Activated CD4-positive, alpha-beta memory T cell treated with anti-CD3 and anti-CD28 coated beads, Interleukin-2, amount 10 ng/mL, durations not matched to agents 7 days and 5 days (primary cell): ENCODE data around the gene SPSB2. TPM values are rescaled to one million over a fixed set of nuclear protein-coding genes. Genes with fewer than 3 reads are reported as not detected.
"Not testable (repeated sequence)": the region's sequence is repeated elsewhere in the genome, so short reads cannot be mapped to it uniquely, and the experiment has no call there.

Experiments
- CTCF ChIA-PET: fragments of 350-600 bp; sonication (Branson Sonifier 250); formaldehyde crosslinking; loops from one replicate; lab custom pipeline; 2021; ENCODE audit warnings: antibody characterized with exemption, inconsistent platforms; lab: Charles Lee
- POLR2A ChIA-PET: fragments of 350-600 bp; sonication (Branson Sonifier 250); formaldehyde crosslinking; loops from one replicate; lab custom pipeline; 2021; ENCODE audit warnings: antibody characterized with exemption; lab: Charles Lee
- DNase-seq: peaks from one replicate; pipeline ENCODE4 v3.0.0-alpha.2; 2020
- H3K27ac Mint-ChIP-seq: one replicate; pipeline ENCODE4 v1.8.0; 2021; ENCODE audit warnings: mild to moderate bottlenecking, mixed read lengths
- H3K27me3 Mint-ChIP-seq: one replicate; pipeline ENCODE4 v1.8.0; 2021; ENCODE audit warnings: mixed read lengths
- H3K36me3 Mint-ChIP-seq: one replicate; pipeline ENCODE4 v1.8.0; 2021; ENCODE audit warnings: low read depth, mixed read lengths
- H3K4me1 Mint-ChIP-seq: one replicate; pipeline ENCODE4 v1.8.0; 2021; ENCODE audit warnings: mixed read lengths
- H3K4me3 Mint-ChIP-seq: one replicate; pipeline ENCODE4 v1.8.0; 2021; ENCODE audit warnings: mild to moderate bottlenecking, mixed read lengths
- H3K9me3 Mint-ChIP-seq: one replicate; pipeline ENCODE4 v1.8.0; 2021; ENCODE audit warnings: mixed read lengths
- total RNA-seq, 2 experiments: library from RNA; stranded (reverse); gene quantifications; one replicate each; pipeline ENCODE4 v1.2.3, GENCODE V29; 2021

Gene SPSB2
- total RNA-seq, 2 experiments from 2014 or later = 11.1 to 11.2 TPM

DNA sequence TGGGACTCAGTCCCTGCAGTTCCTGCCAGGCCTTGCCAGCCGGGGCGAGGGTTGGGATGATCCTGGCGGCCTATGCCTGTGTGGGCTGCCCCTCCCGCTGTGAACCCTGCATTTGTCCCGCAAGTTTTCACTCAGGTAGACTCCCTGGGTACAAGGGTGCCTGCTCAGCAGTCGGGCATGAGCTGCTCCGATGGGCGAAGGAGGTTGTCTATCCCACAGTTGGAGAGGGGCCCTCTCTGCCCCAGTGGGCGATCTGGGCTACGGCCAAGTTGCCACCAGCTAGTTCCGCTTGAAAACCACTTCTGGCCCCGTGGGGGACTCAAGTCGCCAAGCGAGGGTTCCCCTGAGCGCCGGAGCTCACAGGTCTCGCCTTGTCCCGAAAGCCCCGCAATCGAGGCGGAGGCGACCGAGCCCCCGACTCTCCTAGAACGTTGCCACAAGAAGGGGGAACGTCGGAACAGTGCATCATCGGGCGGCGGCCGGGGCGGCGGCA is 6.1 kb downstream of the SPSB2 start:
- POLR2A ChIA-PET = interaction anchor here (0.7 to 11.4 kb wide), 24 partner anchors 8 to 424 kb away, joined by 3 to 312 read pairs (median 4); partner anchors contain the start of genes C12orf57, CDCA3, COPS7A and ENO2
- Mint-ChIP-seq H3K9me3 (no peaks in the 10 kb centered on the region), H3K4me3 (peak overlapping the region; percentile 97), H3K27me3 (no peaks in the 10 kb centered on the region), H3K36me3 (peaks cover 73% of the 10 kb centered on the region), H3K27ac (peak overlapping the region; percentile 95), H3K4me1 (peaks cover 47% of the 10 kb centered on the region)
- DNase-seq = no peak
- CTCF ChIA-PET = interaction anchor here (0.7 to 11.4 kb wide), 4 partner anchors 9 to 114 kb away, joined by 3 to 161 read pairs (median 4); partner anchors contain the start of genes CDCA3, MLF2 and USP5

DNA sequence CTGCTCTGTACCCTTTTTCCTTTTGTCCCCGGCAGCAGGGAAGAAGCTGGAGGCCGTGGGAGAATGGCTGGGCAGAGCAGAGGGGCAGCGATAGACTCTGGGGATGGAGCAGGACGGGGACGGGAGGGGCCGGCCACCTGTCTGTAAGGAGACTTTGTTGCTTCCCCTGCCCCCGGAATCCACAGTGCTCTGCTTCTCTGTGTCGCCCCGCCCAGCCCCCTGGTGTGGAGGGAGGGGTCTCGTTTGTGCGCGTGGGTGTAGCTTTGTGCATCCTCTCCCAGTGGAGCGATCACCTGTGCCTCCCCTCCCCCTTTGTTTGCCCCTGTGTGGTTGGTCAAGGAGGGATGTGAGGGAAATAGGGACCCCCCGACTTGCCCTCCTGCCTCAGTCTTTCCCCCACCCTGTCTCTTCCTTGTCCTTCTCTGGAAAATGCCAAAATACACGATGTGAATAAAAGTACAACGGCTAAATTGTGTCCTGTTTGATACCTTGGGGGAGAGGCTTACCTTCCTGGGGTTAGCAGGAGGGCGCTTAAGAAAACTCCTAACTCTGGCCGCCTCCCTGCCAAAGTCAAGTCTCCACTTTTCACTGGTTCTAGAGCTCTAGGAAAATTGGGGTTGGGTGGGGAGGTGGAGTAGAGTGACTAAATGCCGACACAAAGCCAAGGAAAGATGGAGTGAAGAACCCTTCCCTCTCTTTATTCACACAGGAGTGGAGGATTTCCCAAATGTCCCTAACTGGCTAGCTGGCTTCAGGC is 6.8 kb downstream of the SPSB2 start:
- no peak for DNase-seq
- H3K9me3 Mint-ChIP-seq = no peaks in the 10 kb centered on the region
- H3K36me3 Mint-ChIP-seq = peaks cover 70% of the 10 kb centered on the region
- peak overlapping the region; percentile 95 for H3K27ac Mint-ChIP-seq
- H3K4me1 Mint-ChIP-seq = peaks cover 41% of the 10 kb centered on the region
- POLR2A ChIA-PET = interaction anchor here (0.7 to 11.4 kb wide), 20 partner anchors 10 to 257 kb away, joined by 3 to 312 read pairs (median 4); partner anchors contain the start of genes C12orf57, CDCA3, COPS7A and LRRC23
- CTCF ChIA-PET = interaction anchor here (0.7 to 11.4 kb wide), 4 partner anchors 9 to 247 kb away, joined by 3 to 161 read pairs (median 4); partner anchors contain the start of genes CDCA3 and USP5
- H3K27me3 Mint-ChIP-seq = no peaks in the 10 kb centered on the region
- peak overlapping the region; percentile 97 for H3K4me3 Mint-ChIP-seq

DNA sequence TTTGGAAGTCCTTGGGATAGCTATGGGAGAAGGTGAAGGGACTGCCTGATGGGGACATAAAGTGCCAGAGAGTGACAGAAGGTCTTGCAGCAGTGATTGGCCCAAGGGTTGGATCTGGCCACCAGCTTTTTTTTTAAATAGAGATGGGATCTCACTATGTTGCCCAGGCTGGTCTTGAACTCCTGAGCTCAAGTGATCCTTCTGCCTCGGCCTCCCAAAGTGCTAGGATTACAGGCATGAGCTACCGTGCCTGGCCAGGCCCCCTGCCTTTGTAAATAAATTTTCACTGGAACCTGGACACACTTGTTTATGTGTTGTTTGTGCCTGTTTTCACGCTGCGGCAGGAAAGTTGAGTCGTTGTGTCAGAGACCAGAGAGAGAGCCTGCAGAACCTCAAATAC is 7.8 kb downstream of the SPSB2 start:
- H3K27ac Mint-ChIP-seq, DNase-seq, H3K27me3 Mint-ChIP-seq, H3K9me3 Mint-ChIP-seq, H3K4me3 Mint-ChIP-seq: not testable (repeated sequence)
- H3K36me3 Mint-ChIP-seq = peaks cover 70% of the 10 kb centered on the region
- ChIA-PET POLR2A (interaction anchor here (0.6 to 11.4 kb wide), 4 partner anchors 8 to 325 kb away, joined by 3 to 312 read pairs (median 3); partner anchors contain the start of genes CDCA3, SPSB2 and USP5), CTCF (interaction anchor here (1.1 to 11.4 kb wide), 3 partner anchors 13 to 246 kb away, joined by 3 to 161 read pairs (median 3); partner anchors contain the start of genes CDCA3 and USP5)
- peaks cover 31% of the 10 kb centered on the region for H3K4me1 Mint-ChIP-seq

DNA sequence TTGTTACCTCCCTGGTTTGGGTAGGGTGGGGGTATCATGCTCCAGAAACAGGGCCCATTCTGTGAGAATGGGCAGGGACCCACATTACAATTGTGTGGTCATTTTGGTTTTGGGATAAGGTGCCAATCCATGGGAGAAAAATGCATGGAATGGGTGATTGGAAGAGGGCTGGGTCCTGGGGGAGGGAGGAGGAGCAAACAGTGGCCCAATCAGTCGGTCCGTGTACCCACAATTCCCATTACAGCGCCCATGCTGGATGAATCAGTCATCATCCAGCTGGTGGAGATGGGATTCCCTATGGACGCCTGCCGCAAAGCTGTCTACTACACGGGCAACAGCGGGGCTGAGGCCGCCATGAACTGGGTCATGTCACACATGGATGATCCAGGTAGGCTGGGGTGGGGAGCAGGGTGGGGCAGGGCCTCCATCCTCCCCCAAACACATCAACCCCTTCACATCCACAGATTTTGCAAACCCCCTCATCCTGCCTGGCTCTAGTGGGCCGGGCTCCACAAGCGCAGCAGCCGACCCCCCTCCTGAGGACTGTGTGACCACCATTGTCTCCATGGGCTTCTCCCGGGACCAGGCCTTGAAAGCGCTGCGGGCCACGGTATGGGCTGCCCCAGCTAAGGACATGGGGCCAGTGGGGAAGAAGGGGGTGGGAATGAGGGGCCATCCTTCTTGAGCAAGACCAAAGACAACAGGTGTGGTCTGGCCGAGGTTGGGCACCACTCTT is 9.3 kb downstream of the SPSB2 start:
- H3K4me3 Mint-ChIP-seq = no peak overlapping the region
- H3K9me3 Mint-ChIP-seq = no peaks in the 10 kb centered on the region
- POLR2A ChIA-PET = interaction anchor here (1.2 to 11.4 kb wide), 2 partner anchors 9 to 12 kb away, joined by 5 to 312 read pairs; partner anchors contain the start of genes CDCA3, SPSB2 and USP5
- peaks cover 15% of the 10 kb centered on the region for H3K4me1 Mint-ChIP-seq
- no peak for DNase-seq
- no peaks in the 10 kb centered on the region for H3K27me3 Mint-ChIP-seq
- no peak overlapping the region for H3K27ac Mint-ChIP-seq
- peaks cover 64% of the 10 kb centered on the region for H3K36me3 Mint-ChIP-seq
- CTCF ChIA-PET = interaction anchor here (0.8 to 11.4 kb wide), 3 partner anchors 12 to 30 kb away, joined by 3 to 161 read pairs (median 3); partner anchors contain the start of genes CDCA3 and USP5

DNA sequence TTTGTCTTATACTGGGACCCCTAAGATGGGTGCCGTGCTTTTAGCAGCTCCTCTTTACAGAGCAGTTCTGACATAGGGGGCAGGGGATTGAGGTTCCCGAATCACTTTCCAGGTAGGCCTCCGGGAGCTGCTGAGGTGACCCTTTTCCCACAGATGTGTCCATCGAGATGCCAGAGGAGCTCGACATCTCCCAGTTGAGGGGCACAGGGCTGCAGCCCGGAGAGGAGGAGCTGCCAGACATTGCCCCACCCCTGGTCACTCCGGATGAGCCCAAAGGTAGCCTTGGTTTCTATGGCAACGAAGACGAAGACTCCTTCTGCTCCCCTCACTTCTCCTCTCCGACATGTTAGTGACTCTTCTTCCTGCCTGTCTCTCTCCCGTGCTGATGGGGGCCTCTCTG is 10.1 kb downstream of the SPSB2 start:
- H3K9me3 Mint-ChIP-seq = no peaks in the 10 kb centered on the region
- no peaks in the 10 kb centered on the region for H3K27me3 Mint-ChIP-seq
- H3K4me3 Mint-ChIP-seq = no peak overlapping the region
- H3K4me1 Mint-ChIP-seq = peaks cover 9% of the 10 kb centered on the region
- H3K36me3 Mint-ChIP-seq = peaks cover 60% of the 10 kb centered on the region
- no peak for DNase-seq
- POLR2A ChIA-PET = interaction anchor here (1.2 to 11.4 kb wide), 2 partner anchors 10 to 11 kb away, joined by 5 to 312 read pairs; partner anchors contain the start of genes CDCA3, SPSB2 and USP5
- CTCF ChIA-PET = interaction anchor here (0.6 to 11.4 kb wide), 2 partner anchors 11 to 50 kb away, joined by 3 to 161 read pairs; partner anchors contain the start of genes CDCA3 and USP5
- H3K27ac Mint-ChIP-seq = no peak overlapping the region

DNA sequence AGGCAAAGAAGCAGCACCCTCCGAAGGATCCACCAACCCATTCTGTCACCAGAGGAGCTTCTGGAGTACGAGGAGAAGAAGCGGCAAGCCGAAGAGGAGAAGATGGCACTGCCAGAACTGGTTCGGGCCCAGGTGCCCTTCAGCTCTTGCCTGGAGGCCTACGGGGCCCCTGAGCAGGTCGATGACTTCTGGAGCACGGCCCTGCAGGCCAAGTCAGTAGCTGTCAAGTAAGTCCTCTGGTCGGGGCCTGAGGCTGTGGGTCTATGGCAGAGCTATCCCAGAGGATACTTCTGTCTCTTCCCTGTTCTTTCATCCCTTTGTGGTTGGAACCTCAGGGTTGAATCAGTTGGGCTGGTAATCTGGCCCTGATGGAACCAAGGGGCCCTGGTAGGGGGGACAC is 11.7 kb downstream of the SPSB2 start:
- ChIA-PET POLR2A (interaction anchor here (1.0 to 2.3 kb wide), 2 partner anchors 9 to 30 kb away, joined by 3 to 19 read pairs; partner anchors contain the start of genes CDCA3 and USP5), CTCF (interaction anchor here (0.9 kb wide), 2 partner anchors 9 to 11 kb away, joined by 3 read pairs; partner anchors contain the start of gene USP5)
- no peaks in the 10 kb centered on the region for H3K9me3 Mint-ChIP-seq
- peaks cover under 1% of the 10 kb centered on the region for H3K4me1 Mint-ChIP-seq
- peaks cover 66% of the 10 kb centered on the region for H3K36me3 Mint-ChIP-seq
- no peak overlapping the region for H3K27ac Mint-ChIP-seq
- H3K27me3 Mint-ChIP-seq = no peaks in the 10 kb centered on the region
- no peak for DNase-seq
- H3K4me3 Mint-ChIP-seq = no peak overlapping the region

DNA sequence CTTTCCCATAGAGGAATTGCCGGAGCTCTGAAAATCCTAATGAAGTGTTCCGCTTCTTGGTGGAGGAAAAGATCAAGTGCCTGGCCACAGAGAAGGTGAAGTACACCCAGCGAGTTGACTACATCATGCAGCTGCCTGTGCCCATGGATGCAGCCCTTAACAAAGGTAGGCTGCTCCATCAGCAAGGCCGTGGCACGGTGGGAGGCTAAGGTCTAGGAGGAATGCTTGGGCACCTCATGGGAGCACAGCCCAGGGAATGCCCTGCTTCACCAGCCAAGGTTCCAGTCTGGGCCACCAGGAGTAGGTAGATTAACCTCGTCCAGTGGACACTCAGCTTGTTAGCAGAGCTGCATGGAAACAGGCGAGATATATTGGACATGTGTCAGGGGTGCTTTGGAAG is 12.2 kb downstream of the SPSB2 start:
- Mint-ChIP-seq H3K4me3 (no peak overlapping the region), H3K4me1 (no peaks in the 10 kb centered on the region), H3K27me3 (no peaks in the 10 kb centered on the region), H3K9me3 (no peaks in the 10 kb centered on the region), H3K36me3 (peaks cover 68% of the 10 kb centered on the region), H3K27ac (no peak overlapping the region)
- ChIA-PET POLR2A (interaction anchor here (1.0 to 2.3 kb wide), 2 partner anchors 9 to 31 kb away, joined by 3 to 19 read pairs; partner anchors contain the start of genes CDCA3 and USP5), CTCF (interaction anchor here (0.7 to 1.7 kb wide), 4 partner anchors 9 to 11 kb away, joined by 3 to 4 read pairs (median 3); partner anchors contain the start of gene USP5)
- no peak for DNase-seq

DNA sequence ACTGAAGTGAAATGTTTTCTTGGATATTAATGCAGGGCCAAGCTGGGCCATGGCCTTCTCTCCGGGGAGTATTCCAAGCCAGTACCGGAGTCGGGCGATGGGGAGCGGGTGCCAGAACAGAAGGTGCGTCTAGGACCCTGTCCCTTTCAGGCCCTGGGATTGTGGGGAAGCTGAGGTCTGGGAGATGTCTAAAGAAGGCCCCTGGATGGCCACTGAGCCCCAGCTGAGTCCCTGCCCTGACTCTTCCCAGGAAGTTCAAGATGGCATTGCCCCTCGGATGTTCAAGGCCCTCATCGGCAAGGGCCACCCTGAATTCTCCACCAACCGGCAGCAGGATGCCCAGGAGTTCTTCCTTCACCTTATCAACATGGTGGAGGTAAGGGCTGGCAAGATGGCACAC is 13.0 kb downstream of the SPSB2 start:
- Mint-ChIP-seq H3K36me3 (peaks cover 66% of the 10 kb centered on the region), H3K27ac (no peak overlapping the region), H3K4me1 (no peaks in the 10 kb centered on the region), H3K4me3 (no peak overlapping the region), H3K27me3 (no peaks in the 10 kb centered on the region), H3K9me3 (no peaks in the 10 kb centered on the region)
- ChIA-PET CTCF (interaction anchor here (1.7 kb wide), 1 partner anchor 12 kb away, joined by 4 read pairs; no protein-coding TSS in a partner anchor), POLR2A (interaction anchor here (2.3 kb wide), 1 partner anchor 8 kb away, joined by 19 read pairs; the partner anchor contains the start of genes CDCA3 and USP5)
- DNase-seq = no peak

DNA sequence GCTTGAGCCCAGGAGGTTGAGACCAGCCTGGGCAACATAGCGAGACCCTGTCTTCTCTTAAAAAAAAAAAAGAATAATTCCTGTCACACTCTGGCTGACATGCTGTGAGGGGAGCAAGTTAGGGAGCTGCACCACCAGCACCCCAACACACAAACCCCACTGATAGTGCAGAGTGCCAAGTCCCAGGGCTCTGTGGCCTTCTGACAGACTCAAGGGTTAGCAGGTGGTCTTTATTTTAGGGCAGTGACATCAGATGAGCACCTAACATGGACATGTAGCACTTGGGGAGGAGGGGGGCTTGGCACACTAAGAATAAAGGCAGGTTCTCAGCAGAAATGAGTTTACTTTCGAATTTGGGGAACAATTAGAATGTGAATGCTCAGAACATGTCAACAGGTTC is 14.3 kb downstream of the SPSB2 start:
- CTCF ChIA-PET = no interaction called here
- Mint-ChIP-seq H3K27ac (no peak overlapping the region), H3K36me3 (peaks cover 64% of the 10 kb centered on the region), H3K27me3 (no peaks in the 10 kb centered on the region), H3K4me3 (no peak overlapping the region), H3K9me3 (no peaks in the 10 kb centered on the region), H3K4me1 (peaks cover 11% of the 10 kb centered on the region)
- no peak for DNase-seq
- POLR2A ChIA-PET = interaction anchor here (1.0 to 1.5 kb wide), 3 partner anchors 10 to 85 kb away, joined by 3 to 9 read pairs (median 3); partner anchors contain the start of genes C12orf57, RNU7-1 and TPI1

DNA sequence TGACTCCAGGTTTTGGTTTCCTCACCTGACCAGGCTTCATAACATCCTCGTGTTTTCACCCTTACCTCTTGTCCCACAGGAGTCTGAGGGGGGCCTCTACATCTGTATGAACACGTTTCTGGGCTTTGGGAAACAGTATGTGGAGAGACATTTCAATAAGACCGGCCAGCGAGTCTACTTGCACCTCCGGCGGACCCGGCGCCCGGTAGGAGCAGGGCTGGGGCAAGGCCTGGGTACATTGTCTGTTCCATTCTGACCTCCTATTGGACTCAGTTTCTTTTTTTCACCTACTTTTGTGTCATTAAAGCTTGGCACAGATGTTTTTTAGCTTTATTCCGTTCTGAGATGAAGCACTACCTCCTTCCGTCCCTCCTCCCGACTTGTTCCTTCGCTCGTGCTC is 17.8 kb downstream of the SPSB2 start:
- Mint-ChIP-seq H3K36me3 (peaks cover 45% of the 10 kb centered on the region), H3K4me1 (peaks cover 28% of the 10 kb centered on the region), H3K27ac (no peak overlapping the region), H3K4me3 (no peak overlapping the region), H3K9me3 (no peaks in the 10 kb centered on the region), H3K27me3 (no peaks in the 10 kb centered on the region)
- POLR2A ChIA-PET = interaction anchor here (8.9 kb wide), 1 partner anchor 13 kb away, joined by 312 read pairs; the partner anchor contains the start of genes SPSB2 and TPI1
- CTCF ChIA-PET = interaction anchor here (1.3 to 8.6 kb wide), 2 partner anchors 13 to 36 kb away, joined by 6 to 161 read pairs; partner anchors contain the start of genes SPSB2 and TPI1
- no peak for DNase-seq

DNA sequence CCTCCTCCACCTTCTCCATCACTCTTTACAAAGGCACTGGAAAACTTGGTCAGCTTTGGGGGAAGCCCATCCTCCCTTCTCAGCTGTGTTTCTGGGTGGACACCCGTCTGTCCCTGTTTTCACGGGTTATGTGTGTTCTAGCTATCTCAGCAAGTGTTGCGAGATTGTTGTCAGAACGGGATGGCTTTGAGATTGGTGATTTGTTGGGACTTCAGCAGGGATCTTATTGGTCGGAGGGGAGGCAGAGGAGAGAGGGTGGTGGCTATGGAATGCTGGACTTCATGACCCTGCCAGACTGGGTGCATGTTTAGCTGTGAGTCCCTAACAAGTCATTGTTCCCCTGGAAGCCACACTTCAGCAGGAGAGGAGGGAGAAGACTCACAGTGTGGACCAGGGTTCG is 19.1 kb downstream of the SPSB2 start:
- ChIA-PET CTCF (interaction anchor here (8.6 kb wide), 1 partner anchor 14 kb away, joined by 161 read pairs; the partner anchor contains the start of genes SPSB2 and TPI1), POLR2A (interaction anchor here (0.9 to 8.9 kb wide), 10 partner anchors 10 to 246 kb away, joined by 3 to 312 read pairs (median 24); partner anchors contain the start of genes CD4, COPS7A, ENO2 and P3H3)
- Mint-ChIP-seq H3K4me3 (peak overlapping the region; percentile 85), H3K9me3 (no peaks in the 10 kb centered on the region), H3K27me3 (no peaks in the 10 kb centered on the region), H3K36me3 (peaks cover 44% of the 10 kb centered on the region), H3K27ac (peak overlapping the region; percentile 100), H3K4me1 (peaks cover 41% of the 10 kb centered on the region)
- no peak for DNase-seq
